GM19043 (cell line): ENCODE results near the gene PACC1.
"Not testable (repeated sequence)": the region's sequence is repeated elsewhere in the genome, so short reads cannot be mapped to it uniquely, and the experiment has no call there.

Experiments
- ATAC-seq: cut with Tn5 transposase; IDR thresholded peaks from one replicate; pipeline ENCODE4 v1.9.1; 2021; ENCODE audit warnings: low read depth; ENCODE audit not compliant: unreplicated experiment

The PACC1 gene

DNA sequence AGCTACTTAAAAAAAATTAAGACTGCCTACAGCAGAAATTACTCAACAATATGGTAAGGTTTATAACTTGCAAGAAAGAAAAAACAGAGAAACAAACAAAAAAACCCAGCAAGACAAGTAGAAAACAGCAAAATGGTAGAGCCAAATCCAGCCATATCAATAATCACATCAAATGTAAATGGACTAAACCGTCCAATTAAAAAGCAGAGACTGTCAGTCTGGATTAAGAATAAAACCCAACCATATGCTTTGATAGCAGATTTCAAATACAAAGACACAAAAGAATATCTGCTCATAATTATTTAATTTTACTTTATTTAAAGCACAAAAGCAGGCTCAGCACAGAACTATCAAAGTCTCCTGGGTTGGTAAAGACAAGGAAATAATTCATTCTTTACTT is 17.5 kb downstream of the PACC1 start:
- no peak for ATAC-seq

DNA sequence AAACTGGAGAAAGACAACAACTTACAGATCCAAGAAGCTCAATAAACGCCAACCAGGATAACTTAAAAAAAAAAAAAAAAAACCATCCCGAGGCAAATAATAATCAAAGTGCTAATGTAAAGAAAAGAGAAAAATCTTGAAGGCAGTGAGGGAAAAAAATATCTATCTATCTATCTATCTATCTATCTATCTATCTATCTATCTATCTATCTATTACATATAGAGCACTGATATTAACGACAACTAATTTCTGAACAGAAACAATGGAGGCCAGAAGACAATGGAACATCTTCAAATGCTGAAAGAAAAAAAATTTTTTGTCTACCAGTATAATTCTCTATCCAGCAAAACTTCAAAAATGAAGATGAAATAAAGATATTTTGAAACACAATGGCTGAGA is 18.0 kb downstream of the PACC1 start:
- no peak for ATAC-seq

DNA sequence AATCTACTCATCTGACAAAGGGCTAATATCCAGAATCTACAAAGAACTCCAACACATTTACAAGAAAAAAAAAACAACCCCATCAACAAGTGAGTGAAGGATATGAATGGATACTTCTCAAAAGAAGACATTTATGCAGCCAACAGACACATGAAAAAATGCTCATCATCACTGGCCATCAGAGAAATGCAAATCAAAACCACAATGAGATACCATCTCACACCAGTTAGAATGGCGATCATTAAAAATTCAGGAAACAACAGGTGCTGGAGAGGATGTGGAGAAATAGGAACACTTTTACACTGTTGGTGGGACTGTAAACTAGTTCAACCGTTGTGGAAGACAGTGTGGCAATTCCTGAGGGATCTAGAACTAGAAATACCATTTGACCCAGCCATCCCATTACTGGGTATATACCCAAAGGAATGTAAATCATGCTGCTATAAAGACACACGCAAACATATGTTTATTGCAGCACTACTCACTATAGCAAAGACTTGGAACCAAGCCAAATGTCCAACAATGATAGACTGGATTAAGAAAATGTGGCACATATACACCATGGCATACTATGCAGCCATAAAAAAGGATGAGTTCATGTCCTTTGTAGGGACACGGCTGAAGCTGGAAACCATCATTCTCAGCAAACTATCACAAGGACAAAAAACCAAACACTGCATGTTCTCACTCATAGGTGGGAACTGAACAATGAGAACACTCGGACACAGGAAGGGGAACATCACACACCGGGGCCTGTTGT is 18.8 kb downstream of the PACC1 start:
- ATAC-seq: not testable (repeated sequence)

DNA sequence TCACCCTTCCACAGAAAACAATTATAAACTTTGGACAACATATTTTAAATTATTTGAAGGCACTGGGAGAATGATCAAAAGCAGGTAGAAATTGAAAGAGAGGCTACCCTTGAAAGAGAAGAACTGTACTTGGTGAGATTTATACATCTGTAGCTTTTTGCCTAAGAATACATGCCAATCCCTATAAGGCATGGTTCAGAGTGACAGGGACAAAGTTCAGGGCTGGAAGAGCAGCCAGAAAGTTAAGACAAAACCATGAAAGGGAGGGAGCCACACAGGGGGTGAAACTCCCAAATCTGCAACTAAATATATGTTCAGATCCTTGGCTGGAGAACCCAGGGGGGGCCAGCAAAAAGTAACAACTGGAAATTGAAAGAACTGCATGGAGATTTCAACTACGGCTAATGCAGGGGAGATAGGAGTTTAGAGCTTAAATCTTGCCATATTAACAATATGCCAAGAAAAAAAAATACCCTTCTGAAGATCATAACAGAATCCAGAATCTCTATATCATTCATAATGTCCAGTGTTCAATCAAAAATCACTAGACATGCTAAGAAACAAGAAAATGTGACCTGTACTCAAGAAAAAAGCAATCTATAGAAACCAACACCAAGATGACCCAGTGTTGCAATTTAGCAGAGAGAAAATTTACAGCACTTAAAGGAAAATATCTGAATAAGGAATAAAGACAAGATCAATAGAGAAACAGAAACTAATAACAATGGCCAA is 25.5 kb downstream of the PACC1 start:
- ATAC-seq: no peak

DNA sequence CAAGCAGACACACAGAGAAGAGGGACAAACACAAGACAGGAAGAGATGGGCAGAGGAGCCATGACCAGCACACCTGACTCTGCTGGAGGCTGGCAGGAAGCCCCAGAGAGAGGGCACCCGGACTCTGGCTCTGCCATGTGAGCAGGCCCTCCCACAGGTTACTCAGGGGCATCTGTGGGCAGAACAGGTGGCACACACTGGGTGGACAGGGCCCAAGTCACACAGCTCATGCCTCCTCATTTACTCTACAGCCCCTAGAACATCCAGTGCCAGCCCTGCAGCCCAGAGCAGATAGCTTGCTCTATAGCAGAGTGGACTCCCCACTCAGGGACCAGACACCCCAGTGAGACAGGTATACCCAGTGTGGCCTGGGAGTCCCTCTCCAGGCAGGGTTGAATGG is 28.7 kb downstream of the PACC1 start:
- no peak for ATAC-seq

DNA sequence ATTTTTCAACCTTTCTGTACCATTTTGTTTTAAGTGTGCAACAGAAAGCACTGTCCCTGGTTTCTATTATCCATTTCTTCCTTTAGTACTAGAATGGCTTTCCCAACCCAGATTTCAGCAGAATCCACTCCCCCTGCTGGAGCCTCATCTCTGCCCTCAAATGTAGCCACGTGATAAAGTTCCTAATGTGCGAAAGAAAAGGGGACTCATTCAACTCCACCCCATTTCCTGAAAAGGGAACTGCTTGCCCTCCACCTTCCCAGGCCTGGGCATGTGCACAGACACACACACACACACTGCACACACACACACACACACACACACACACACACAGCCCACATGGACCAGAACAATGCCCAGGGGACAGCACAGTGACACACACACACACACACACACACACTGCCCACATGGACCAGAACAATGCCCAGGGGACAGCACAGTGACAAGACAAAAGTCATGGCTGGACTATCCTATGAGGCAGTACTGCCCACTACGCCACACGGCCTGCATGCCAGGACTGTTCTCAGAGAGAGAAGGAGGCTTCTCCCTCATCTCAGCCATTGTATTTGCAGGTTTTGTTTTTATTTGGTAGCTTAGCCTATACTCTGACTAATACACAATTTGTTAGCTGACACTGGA is 33.2 kb downstream of the PACC1 start:
- no peak for ATAC-seq

DNA sequence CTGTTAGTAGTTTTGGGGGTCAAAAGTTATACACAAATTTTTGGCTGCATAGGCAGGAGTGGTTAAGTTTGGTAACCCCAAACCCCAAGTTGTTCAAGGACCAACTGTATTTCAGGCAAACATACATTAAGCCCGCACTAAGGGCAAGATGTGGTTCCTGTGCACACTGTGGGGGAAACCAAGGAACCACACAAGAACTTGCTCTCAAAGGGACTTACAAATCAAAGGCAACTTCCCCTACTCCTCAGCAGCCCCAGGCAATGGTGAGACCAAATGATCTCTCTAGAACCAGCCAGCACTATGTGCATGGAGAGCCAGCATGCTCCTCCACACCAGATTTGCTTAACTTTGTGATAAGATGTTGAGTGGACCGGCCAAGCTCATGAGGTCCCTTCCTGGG is 35.3 kb downstream of the PACC1 start:
- no peak for ATAC-seq

DNA sequence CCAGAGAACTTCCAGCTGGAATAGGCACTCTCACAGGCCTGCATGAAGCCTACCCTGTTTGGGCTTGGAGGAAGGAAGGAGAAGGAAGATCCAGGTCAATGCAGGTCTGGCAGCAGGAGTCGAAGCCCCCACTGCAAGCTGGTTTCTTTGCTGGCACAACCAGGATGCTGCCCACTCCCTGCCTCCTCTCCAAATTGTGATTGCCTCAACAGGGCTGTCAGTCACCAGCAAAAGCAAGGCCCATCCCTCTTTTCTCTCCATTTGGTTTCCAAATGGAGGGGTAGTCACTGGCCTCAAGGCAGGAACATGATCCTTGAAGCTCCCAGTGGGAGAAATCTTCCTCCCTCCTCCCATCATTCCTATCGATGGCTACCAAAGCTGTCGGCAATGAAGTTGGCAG is 37.0 kb downstream of the PACC1 start:
- ATAC-seq: no peak

DNA sequence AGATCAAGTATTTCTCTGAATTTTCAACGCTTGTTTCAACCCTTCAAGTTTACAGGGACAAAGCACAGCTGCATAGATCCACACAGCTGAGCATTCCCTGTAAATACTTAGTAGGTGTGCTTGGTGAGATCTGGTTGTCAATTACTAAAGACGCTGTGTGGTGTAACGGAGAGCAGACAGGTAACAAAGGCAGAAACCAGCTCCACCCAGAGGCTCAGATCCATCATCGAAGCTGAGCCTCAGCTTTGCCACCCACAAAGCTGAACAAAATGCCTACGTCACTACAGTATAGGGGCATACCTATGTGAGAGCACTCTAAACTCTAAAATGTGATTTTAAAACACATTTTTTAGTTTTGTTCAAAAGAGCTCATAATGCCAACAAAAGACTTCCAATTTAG is 38.7 kb downstream of the PACC1 start:
- no peak for ATAC-seq

DNA sequence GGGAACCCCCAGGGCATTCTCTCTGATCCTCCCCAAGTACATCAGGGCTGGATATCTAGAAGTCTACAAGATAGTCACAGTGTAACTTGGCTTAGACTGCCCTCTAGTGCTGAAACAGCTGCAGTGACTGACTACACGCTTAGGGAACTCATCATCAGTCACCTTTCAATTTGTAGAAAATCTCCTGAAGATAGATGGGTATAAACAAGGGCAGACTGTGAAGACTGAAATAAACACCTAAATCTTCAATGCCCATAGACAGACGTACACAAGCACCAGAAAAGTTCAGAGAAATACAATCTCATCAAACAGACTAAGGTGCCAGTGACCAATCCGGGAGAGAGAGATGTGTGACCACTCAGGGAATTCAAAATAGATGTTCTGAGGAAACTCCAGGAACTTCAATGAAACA is 46.6 kb downstream of the PACC1 start:
- no peak for ATAC-seq

DNA sequence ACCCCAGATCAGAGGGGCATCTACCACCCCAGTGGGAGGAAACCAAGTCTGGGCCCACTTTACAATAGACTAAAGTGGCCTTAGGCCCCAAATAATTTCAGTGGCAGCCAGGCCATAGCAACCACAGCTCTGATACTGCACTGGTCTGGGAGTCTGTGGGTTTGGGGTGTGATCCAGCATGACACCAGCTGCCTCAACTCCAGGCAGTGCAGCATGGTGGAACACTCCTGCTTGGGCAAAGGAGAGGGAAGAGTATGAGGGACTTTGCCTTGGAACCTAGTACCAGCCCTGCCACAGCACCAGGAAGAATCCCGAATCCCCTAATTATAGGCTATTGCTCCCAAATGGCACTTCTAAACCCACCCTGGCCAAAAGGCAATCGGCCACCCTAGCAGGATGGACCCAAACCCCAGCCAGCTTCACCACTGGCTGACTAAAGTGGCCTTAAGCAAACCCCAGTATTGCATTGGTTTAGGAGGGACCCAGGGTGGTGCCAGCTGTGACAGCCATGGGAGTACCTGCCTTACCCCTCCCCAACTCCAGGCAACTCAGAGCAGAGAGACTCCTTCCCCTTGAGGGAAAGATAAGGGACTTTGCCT is 47.1 kb downstream of the PACC1 start:
- ATAC-seq: no peak

DNA sequence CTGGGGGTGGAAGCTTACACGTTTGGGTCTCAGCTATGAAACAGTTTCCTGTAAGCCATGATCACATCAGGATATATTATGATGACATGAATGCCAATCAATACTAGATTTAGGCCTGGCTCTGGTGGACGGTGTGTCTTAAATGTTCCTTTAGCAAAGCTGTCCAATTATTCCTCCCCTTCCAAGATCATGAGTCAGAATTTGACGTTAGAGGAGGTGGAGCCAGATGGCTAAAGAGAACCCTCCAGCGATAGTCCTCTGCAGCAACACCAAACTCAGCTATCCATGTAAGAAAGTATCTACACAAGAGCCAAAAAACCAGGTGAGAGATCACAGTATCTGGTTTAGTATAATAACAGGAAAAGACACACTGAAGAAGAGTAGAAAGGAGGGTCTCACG is 47.8 kb downstream of the PACC1 start:
- ATAC-seq: no peak

DNA sequence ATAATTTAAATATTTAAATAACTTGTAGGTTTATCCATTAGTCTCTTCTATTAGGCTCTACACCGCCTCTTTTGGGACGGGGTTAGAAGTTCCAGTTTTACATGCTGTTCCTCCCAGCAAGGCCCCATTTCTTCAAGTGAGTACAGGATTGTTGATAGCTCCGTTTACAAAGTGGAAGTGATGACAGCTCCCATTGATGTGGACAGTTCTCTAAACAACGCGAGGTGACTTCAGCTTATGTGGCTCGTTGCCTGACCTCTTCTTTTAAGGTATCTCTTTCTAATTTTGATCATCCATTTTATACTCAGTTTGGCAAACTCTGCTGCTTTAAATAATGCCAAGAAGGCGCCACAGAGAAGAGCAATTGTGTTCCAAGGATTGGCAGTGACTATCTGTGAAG is 49.7 kb downstream of the PACC1 start:
- no peak for ATAC-seq

DNA sequence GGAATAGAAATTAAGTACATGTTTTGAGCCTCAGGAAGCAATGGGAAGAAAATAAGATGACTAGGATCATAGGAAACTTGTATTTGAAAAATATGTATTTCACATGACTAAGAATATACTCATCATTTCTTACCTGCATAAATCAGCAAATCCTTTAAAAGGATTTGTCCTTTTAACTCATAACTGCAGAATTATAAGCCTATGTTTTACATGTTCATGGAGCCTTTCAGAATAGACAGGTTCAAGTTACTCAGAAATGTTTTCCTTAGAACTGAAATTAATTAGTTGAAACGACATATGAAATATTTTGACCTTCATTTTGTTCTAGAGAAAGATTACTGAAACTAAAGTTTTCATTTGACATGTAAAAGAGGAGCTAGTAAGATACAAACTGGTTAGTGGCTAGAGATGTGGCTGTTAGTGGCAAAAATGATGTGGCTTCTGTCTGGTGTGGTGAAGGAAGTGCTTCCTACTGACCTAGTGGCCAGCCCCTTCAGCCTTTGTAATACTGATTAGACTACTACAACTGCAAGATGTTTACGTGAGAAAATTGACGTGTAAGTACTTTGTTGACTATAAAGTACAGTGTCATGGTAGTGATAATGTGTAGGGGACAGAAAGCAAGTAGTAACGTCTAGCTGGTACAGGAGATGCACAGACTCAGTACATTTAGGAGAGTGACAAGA is 54.7 kb downstream of the PACC1 start:
- ATAC-seq: no peak

DNA sequence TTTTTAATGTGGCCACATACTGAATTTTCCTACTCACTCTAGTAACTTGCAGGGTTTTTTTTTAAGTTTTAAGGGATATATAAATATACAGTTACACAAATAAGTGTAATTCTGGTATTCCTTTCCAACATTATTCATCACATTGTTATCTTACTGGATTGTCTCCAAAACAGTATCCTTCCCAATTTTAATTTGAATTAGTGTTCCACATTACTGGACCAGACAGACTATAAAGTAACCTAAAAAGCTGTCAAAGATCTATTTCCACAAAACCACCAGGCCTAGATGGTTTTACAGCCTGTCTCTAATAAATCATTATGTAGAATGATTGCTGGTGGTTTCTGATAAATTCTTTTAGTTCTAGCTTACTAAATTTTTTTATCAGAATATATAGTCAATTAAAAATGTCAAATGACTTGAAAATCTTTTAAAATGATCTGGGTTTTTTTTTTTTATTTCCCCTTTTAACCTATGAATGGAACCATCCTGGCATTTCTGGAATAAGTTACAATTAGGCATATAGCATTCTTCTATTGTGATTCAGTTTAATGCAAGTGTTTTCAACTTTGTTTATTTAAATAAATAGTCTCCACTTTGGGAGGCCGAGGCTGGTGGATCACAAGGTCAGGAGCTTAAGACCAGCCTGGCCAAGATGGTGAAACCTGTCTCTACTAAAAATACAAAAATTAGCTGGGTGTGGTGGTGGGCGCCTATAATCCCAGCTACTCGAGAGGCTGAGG is 59.3 kb downstream of the PACC1 start:
- no peak for ATAC-seq

DNA sequence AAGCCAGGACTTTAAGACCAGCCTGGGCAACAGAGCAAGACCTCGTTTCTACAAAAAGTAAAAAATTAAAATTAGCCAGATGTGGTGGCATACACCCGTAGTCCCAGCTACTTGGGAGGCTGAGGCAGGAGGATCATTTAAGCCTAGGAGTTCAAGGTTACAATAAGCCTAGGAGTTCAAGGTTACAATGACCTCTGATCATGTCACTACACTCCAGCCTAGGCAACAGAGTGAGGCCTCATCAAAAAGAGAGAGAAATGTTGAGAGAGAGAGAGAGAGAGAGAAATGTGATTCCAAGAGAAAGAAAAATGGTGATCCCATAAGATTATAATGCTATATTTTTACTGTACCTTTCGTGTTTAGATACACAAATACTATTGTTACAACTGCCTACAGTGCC is 60.2 kb downstream of the PACC1 start:
- ATAC-seq: no peak

DNA sequence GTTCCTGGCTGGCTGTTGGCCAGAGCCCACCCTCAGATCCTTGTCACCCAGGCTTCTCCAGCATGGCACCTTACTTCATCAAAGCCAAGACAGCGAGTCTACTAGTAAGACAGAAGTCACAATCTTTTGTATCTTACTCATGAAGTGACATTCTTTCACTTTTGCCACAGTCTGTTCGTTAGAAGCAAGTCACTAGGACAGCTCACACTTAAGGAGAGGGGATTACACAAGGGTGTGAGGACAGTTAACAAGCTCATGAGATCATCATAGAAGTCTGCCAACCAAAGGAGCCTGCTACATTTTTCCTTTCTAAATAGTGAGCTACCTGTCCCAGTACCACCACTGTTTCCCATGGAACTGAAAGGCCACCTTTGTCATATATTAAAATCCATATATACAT is 61.5 kb downstream of the PACC1 start:
- no peak for ATAC-seq

DNA sequence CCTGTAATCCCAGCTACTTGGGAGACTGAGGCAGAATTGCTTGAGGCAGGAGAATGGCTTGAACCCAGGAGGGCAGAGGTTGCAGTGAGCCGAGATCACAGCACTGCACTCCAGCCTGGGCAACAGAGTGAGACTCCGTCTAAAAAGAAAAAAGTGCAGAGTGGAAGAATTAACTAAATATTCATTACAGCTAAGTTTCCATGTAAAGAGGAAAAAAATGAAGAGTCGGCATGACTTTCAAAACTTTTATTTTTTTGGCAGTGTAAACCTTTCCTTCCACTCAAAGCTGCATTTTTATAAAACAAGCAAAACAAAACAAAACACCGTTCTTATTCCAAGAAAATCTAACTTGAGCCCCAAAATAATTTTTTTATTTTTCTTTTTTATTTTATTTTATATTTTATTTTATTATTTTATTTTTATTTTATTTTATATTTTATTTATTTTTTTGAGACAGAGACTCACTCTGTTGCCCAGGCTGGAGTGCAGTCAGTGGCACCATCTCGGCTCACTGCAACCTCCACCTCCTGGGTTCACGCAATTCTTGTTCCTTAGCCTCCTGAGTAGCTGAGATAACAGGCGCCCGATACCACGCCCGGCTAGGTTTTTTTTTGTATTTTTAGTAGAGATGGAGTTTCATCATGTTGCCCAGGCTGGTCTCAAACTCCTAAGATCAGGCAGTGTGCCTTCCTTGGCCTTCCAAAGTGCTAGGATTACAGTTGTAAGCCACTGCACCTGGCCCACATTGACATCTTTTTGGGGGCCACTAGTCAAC is 62.9 kb downstream of the PACC1 start:
- no peak for ATAC-seq

DNA sequence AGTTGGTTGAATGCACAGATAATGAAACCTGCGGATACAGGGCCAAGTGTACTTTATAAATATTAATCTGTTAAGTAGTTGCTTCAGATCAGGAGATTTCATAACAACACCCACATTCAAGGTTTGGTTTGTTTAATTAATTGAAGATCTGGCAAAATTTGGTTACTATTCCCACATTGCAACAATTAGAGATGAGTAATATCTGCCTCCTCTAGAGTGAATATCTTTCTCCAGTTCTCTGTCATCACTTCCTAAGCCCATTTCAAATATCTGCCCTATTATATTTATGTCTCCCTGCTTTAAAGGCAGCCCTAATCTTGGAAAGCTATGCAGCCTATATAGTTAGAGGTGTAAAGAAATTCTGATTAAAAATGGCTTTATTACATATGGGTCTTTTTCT is 68.1 kb downstream of the PACC1 start:
- no peak for ATAC-seq
